Aorta (tissue), 5 donors: ENCODE results near the gene SLC14A1. TPM values are rescaled to one million over a fixed set of nuclear protein-coding genes. Genes with fewer than 3 reads are reported as not detected.
"Not testable (repeated sequence)": the region's sequence is repeated elsewhere in the genome, so short reads cannot be mapped to it uniquely, and the experiment has no call there.

Experiments
- ATAC-seq: fragments of 200-7000 bp; cut with Tn5 transposase; one replicate; pipeline ENCODE4 v1.9.1; 2022; ENCODE audit warnings: moderate library complexity; ENCODE audit not compliant: low FRiP score
- DNase-seq, 2 donors: peaks; one replicate each; pipeline ENCODE4 v3.0.0-alpha.2; 2020
- H3K27ac ChIP-seq, 2 donors: one replicate each; pipeline ENCODE4 v1.5.1; 2013; ENCODE audit warnings: low read length in 2 of 2, mild to moderate bottlenecking in 2 of 2, moderate library complexity in 2 of 2, control low read depth in 1 of 2, inconsistent platforms in 1 of 2, low read depth in 1 of 2
- H3K27me3 ChIP-seq, 2 donors: one replicate each; pipeline ENCODE4 v1.6.1; 2013; ENCODE audit warnings: control low read depth in 1 of 2, low read length in 1 of 2, mild to moderate bottlenecking in 1 of 2, moderate library complexity in 1 of 2; ENCODE audit not compliant: insufficient read depth in 2 of 2, control insufficient read depth in 1 of 2
- H3K36me3 ChIP-seq, 2 donors: one replicate each; pipeline ENCODE4 v1.6.1; 2013; ENCODE audit warnings: control low read depth in 1 of 2, low read length in 1 of 2, mild to moderate bottlenecking in 1 of 2; ENCODE audit not compliant: insufficient read depth in 2 of 2, control insufficient read depth in 1 of 2
- H3K4me1 ChIP-seq, 2 donors: one replicate each; pipeline ENCODE4 v1.6.1; 2013; ENCODE audit warnings: low read length in 2 of 2, control low read depth in 1 of 2, mild to moderate bottlenecking in 1 of 2, moderate library complexity in 1 of 2; ENCODE audit not compliant: insufficient read depth in 2 of 2, control insufficient read depth in 1 of 2
- H3K4me3 ChIP-seq, 2 donors: one replicate each; pipeline ENCODE4 v1.5.1; 2013; ENCODE audit warnings: low read length in 2 of 2, control low read depth in 1 of 2, mild to moderate bottlenecking in 1 of 2
- H3K9me3 ChIP-seq: one replicate; pipeline ENCODE4 v1.6.1; 2013; ENCODE audit warnings: mild to moderate bottlenecking, low read length; ENCODE audit not compliant: control insufficient read depth
- WGBS, 2 donors: extraction: QIAGEN DNeasy Blood & Tissue Kit; methylation state at CpG; one replicate each; pipeline ENCODE4 v1.1.7; 2013; 5-methylcytosine and 5-hydroxymethylcytosine counted together
- intact Hi-C, 2 donors: fragments of 100-400 bp; cut with DNase I; formaldehyde crosslinking; loops; one replicate each; pipeline versions ENCODE4 v1.14.2 to v1.15.0; 2022
- polyA plus RNA-seq, 2 donors: library from polyadenylated mRNA; stranded (reverse); fragments of 200-250 nt; gene quantifications; one replicate each; pipeline ENCODE4 v1.2.3, GENCODE V29; 2013
- total RNA-seq, 2 donors: library from RNA; stranded (reverse); fragmentation: NEBNext Ultra II Directional; extraction: Animal tissue kit (Norgen Biotek cat#: 25700); gene quantifications; one replicate each; pipeline ENCODE4 v1.2.1, GENCODE V29; 2021
- donor health status: healthy with polysubstance abuse.
- donor health status: Bipolar disorder and iron deficiency.
- donor health status: DM: no; HTN: no; CAD: no.
- donor health status: DM: no; HTN: no; CAD: no.
- donor health status: DM: yes; HTN: yes; CAD: no.

The SLC14A1 gene
- total and polyA plus RNA-seq, 4 donors, result 11.4 to 44.8 (median 33.3) TPM

GRCh38 chr18:45757644-45758043, 33.7 kb downstream of the SLC14A1 start:
- H3K4me1 ChIP-seq, H3K9me3 ChIP-seq, H3K27me3 ChIP-seq, DNase-seq, intact Hi-C loops, H3K27ac ChIP-seq, H3K4me3 ChIP-seq, ATAC-seq, H3K36me3 ChIP-seq: not testable (repeated sequence)
- WGBS, 2 donors, result 87 to 92% methylated on average over 11 of the region's 11 CpGs

GRCh38 chr18:45760462-45761036, 36.6 kb downstream of the SLC14A1 start:
- peaks cover 0 to 8% of the 10 kb centered on the region in 2 donors for H3K4me1 ChIP-seq
- no peaks in the 10 kb centered on the region for H3K27me3 ChIP-seq
- intact Hi-C loops, result no loop called here
- H3K36me3 ChIP-seq, result no peaks in the 10 kb centered on the region
- DNase-seq (no peak), ATAC-seq (no peak)
- H3K27ac ChIP-seq, result no peak overlapping the region
- no peak overlapping the region for H3K4me3 ChIP-seq
- 23 to 29% methylated on average over 5 of the region's 5 CpGs for WGBS, 2 donors
- no peaks in the 10 kb centered on the region for H3K9me3 ChIP-seq

GRCh38 chr18:45761512-45762114, 37.6 kb downstream of the SLC14A1 start:
- WGBS, 2 donors, result 74 to 80% methylated on average over 6 of the region's 6 CpGs
- intact Hi-C loops, result no loop called here
- no peak overlapping the region for H3K4me3 ChIP-seq

GRCh38 chr18:45764000-45764686, 40.2 kb downstream of the SLC14A1 start:
- WGBS, 2 donors, result 71 to 74% methylated on average over 3 of the region's 3 CpGs
- H3K4me3 ChIP-seq, result no peak overlapping the region
- no peak for DNase-seq

More at GRCh38 chr18:45761512-45762114, 37.6 kb downstream of the SLC14A1 start:
- no peak for DNase-seq
- H3K9me3 ChIP-seq, result no peaks in the 10 kb centered on the region
- H3K4me1 ChIP-seq, result peaks cover 0 to 11% of the 10 kb centered on the region in 2 donors
- no peaks in the 10 kb centered on the region for H3K36me3 ChIP-seq
- no peak for ATAC-seq
- H3K27me3 ChIP-seq, result no peaks in the 10 kb centered on the region
- no peak overlapping the region for H3K27ac ChIP-seq

GRCh38 chr18:45765796-45766195, 41.8 kb downstream of the SLC14A1 start:
- 44 to 55% methylated on average over 2 of the region's 2 CpGs for WGBS, 2 donors
- no peaks in the 10 kb centered on the region for H3K36me3 ChIP-seq
- H3K4me1 ChIP-seq, result peaks cover 1 to 11% of the 10 kb centered on the region in 2 donors
- DNase-seq (no peak), ATAC-seq (no peak)
- intact Hi-C loops, result no loop called here
- no peak overlapping the region for H3K27ac ChIP-seq
- H3K4me3 ChIP-seq, result no peak overlapping the region
- H3K9me3 ChIP-seq, result no peaks in the 10 kb centered on the region
- no peaks in the 10 kb centered on the region for H3K27me3 ChIP-seq

More at GRCh38 chr18:45764000-45764686, 40.2 kb downstream of the SLC14A1 start:
- peaks cover 1 to 11% of the 10 kb centered on the region in 2 donors for H3K4me1 ChIP-seq
- intact Hi-C loops, result no loop called here
- H3K9me3 ChIP-seq, result no peaks in the 10 kb centered on the region
- H3K27me3 ChIP-seq, result no peaks in the 10 kb centered on the region
- no peak for ATAC-seq
- no peak overlapping the region for H3K27ac ChIP-seq
- no peaks in the 10 kb centered on the region for H3K36me3 ChIP-seq

GRCh38 chr18:45771587-45772480, 47.9 kb downstream of the SLC14A1 start:
- WGBS, 2 donors, result 46 to 54% methylated on average over 8 of the region's 8 CpGs
- intact Hi-C loops, result loop anchor here in 1 of 2 donors (10.0 kb wide), 1 partner anchor 47 kb away; the partner anchor contains the start of gene SLC14A1
- peak overlapping the region in 1 of 2 donors; percentile 67 for H3K27ac ChIP-seq
- H3K27me3 ChIP-seq, result no peaks in the 10 kb centered on the region
- peaks cover 1 to 4% of the 10 kb centered on the region in 2 donors for H3K4me1 ChIP-seq
- no peak overlapping the region for H3K4me3 ChIP-seq
- ATAC-seq, result peak; percentile 81
- H3K36me3 ChIP-seq, result no peaks in the 10 kb centered on the region
- DNase-seq, result peak; percentile 81 to 84
- H3K9me3 ChIP-seq, result no peaks in the 10 kb centered on the region

- ATAC-seq (no peak), DNase-seq (no peak)
- Histone ChIP-seq H3K27me3 (no peaks in the 10 kb centered on the region), H3K36me3 (no peaks in the 10 kb centered on the region), H3K4me3 (no peak overlapping the region), H3K9me3 (no peaks in the 10 kb centered on the region), H3K4me1 (peaks cover 0 to 4% of the 10 kb centered on the region in 2 donors), H3K27ac (peak overlapping the region in 1 of 2 donors; percentile 54)
- intact Hi-C loops, result loop anchor here in 1 of 2 donors (10.0 kb wide), 1 partner anchor 49 kb away; the partner anchor contains the start of gene SLC14A1
These were observed 50.1 kb downstream of the SLC14A1 start for GRCh38 chr18:45774065-45774521.

- Histone ChIP-seq H3K36me3 (no peaks in the 10 kb centered on the region), H3K4me3 (peak overlapping the region; percentile 41 to 58), H3K27me3 (no peaks in the 10 kb centered on the region), H3K27ac (peak overlapping the region; percentile 90 to 93), H3K4me1 (peaks cover 0 to 4% of the 10 kb centered on the region in 2 donors), H3K9me3 (no peaks in the 10 kb centered on the region)
- intact Hi-C loops, result loop anchor here in 1 of 2 donors (10.0 kb wide), 1 partner anchor 50 kb away; the partner anchor contains the start of gene SLC14A1
- ATAC-seq (peak; percentile 85), DNase-seq (peak; percentile 86 to 92)
- 2 to 3% methylated on average over 35 of the region's 35 CpGs for WGBS, 2 donors
These were observed 51.3 kb downstream of the SLC14A1 start for GRCh38 chr18:45775241-45775676.
